Caco-2 (cell line): ENCODE data around the gene PRKACA. TPM values are rescaled to one million over a fixed set of nuclear protein-coding genes. Genes with fewer than 3 reads are reported as not detected.

ENCODE experiments used
- BruUV-seq: library from RNA; stranded (reverse); fragments of 400-500 nt; replicated peaks from 2 replicates; lab custom pipeline; 2021; lab: Mats Ljungman, UMichigan
- CTCF ChIA-PET: fragments of 300-600 bp; sonication (Branson Sonifier 250); formaldehyde crosslinking; loops from one replicate; lab custom pipeline; 2022; ENCODE audit warnings: antibody characterized with exemption; lab: Charles Lee
- POLR2A ChIA-PET: fragments of 300-600 bp; sonication (Branson Sonifier 250); formaldehyde crosslinking; loops from one replicate; lab custom pipeline; 2022; ENCODE audit warnings: antibody characterized with exemption; lab: Charles Lee
- DNase-seq, 2 experiments: peaks; one replicate each; pipeline versions ENCODE4 v3.0.0 to v3.0.0-alpha.2; 2020 to 2022
- H3K27me3 ChIP-seq: replicated peaks from 2 replicates; pipeline ENCODE4 v1.6.0; 2011; ENCODE audit warnings: low read length; ENCODE audit not compliant: control insufficient read depth, insufficient read depth
- H3K36me3 ChIP-seq: 2 replicates; pipeline ENCODE4 v1.5.1; 2011; ENCODE audit warnings: low read length; ENCODE audit not compliant: control insufficient read depth, insufficient read depth
- H3K4me1 ChIP-seq: fragments of 250-450 bp; sonication (Bioruptor Pico); 2 replicates; pipeline ENCODE4 v1.5.1; 2020; ENCODE audit warnings: mild to moderate bottlenecking
- H3K4me3 ChIP-seq: 2 replicates; pipeline ENCODE4 v1.5.1; 2011; ENCODE audit warnings: low read depth, mild to moderate bottlenecking, control low read depth, low read length
- H3K9me3 ChIP-seq: fragments of 250-450 bp; sonication (Bioruptor Pico); 2 replicates; pipeline ENCODE4 v1.5.1; 2020; ENCODE audit warnings: mild to moderate bottlenecking, moderate library complexity
- H3K27ac Mint-ChIP-seq: one replicate; pipeline ENCODE4 v1.8.0; 2022; ENCODE audit warnings: mixed read lengths; ENCODE audit not compliant: unreplicated experiment
- H3K27me3 Mint-ChIP-seq: one replicate; pipeline ENCODE4 v1.8.0; 2022; ENCODE audit warnings: mixed read lengths; ENCODE audit not compliant: insufficient read depth, unreplicated experiment
- H3K36me3 Mint-ChIP-seq: one replicate; pipeline ENCODE4 v1.8.0; 2022; ENCODE audit warnings: mild to moderate bottlenecking, mixed read lengths; ENCODE audit not compliant: insufficient read depth, unreplicated experiment
- H3K4me1 Mint-ChIP-seq: one replicate; pipeline ENCODE4 v1.8.0; 2022; ENCODE audit warnings: low read depth, mixed read lengths; ENCODE audit not compliant: unreplicated experiment
- H3K4me3 Mint-ChIP-seq: one replicate; pipeline ENCODE4 v1.8.0; 2022; ENCODE audit warnings: mild to moderate bottlenecking, moderate library complexity, mixed read lengths; ENCODE audit not compliant: unreplicated experiment
- H3K9me3 Mint-ChIP-seq: one replicate; pipeline ENCODE4 v1.8.0; 2022; ENCODE audit warnings: mixed read lengths; ENCODE audit not compliant: unreplicated experiment
- intact Hi-C: fragments of 100-400 bp; cut with micrococcal nuclease; formaldehyde crosslinking; loops from one replicate; pipeline ENCODE4 v1.10.0; 2022; ENCODE audit not compliant: unreplicated experiment
- total RNA-seq: library from RNA; stranded (reverse); gene quantifications from 2 replicates; pipeline ENCODE4 v1.2.3, GENCODE V29; 2022
- TF ChIP-seq, protein P1 (sequence below), 2 experiments: fragments of 200-600 bp in 1 of 2; IDR thresholded peaks; 1 replicate in 1 of 2; 2 replicates in 1 of 2; pipeline versions ENCODE4 v1.5.1 to v1.8.0; 2011 to 2022; ENCODE audit warnings: antibody characterized with exemption in 1 of 2, control low read depth in 1 of 2, inconsistent platforms in 1 of 2, low read depth in 1 of 2, low read length in 1 of 2, mild to moderate bottlenecking in 1 of 2, moderate library complexity in 1 of 2; ENCODE audit not compliant: insufficient read depth in 1 of 2, severe bottlenecking in 1 of 2, unreplicated experiment in 1 of 2

PRKACA gene
- total RNA-seq, 1 experiment from 2014 or later: 51.9 TPM

DNA sequence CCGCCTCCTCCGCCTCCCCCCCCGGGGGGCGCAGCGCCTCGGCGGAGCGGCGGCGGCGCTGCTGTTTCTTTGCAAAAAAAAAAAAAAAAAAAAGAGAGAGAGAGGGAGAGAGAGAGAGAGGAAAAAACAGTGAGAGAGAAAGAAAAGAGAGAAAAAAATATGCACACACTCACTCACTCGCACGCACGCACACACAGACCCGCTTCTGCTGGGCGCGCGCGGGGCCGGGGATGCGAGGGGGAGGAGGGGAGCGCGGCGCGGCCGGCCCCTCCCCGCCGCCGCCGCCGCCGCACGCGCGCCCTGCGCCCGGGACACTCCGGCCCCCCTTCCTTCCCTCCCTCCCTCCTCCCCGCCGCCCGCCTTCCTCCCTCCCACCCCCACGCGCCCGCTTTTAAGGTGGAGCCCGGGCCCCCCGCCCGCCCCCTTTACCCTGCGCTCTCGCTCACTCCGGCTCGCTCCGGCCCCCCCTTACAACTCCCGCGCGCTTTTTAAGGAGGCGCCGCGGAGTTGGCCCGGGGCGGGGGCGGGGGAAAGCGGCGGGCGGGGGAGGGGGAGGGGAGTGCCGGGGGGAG is 27.0 kb downstream of the PRKACA start, which contains the start of gene SAMD1:
SAMD1 (minus strand) TSS at position 243 of the 572 bp plus-strand sequence.
- Mint-ChIP-seq H3K4me1 (peaks cover 14% of the 10 kb centered on the region), H3K36me3 (peaks cover 38% of the 10 kb centered on the region), H3K27me3 (no peaks in the 10 kb centered on the region), H3K27ac (peak within 1 kb of the TSS; percentile 78), H3K4me3 (peak within 1 kb of the TSS; percentile 76), H3K9me3 (no peaks in the 10 kb centered on the region)
- no peaks in the 10 kb centered on the region for H3K36me3 ChIP-seq
- BruUV-seq: no TSS peak
- H3K27me3 ChIP-seq: no peaks in the 10 kb centered on the region
- H3K4me3 ChIP-seq: peak within 1 kb of the TSS; percentile 63
- ChIA-PET CTCF (interaction anchor here (0.8 kb wide), 1 partner anchor 46 kb away, joined by 7 read pairs; the partner anchor contains the start of gene ASF1B), POLR2A (no interaction called here)
- TF ChIP-seq, protein P1, sequence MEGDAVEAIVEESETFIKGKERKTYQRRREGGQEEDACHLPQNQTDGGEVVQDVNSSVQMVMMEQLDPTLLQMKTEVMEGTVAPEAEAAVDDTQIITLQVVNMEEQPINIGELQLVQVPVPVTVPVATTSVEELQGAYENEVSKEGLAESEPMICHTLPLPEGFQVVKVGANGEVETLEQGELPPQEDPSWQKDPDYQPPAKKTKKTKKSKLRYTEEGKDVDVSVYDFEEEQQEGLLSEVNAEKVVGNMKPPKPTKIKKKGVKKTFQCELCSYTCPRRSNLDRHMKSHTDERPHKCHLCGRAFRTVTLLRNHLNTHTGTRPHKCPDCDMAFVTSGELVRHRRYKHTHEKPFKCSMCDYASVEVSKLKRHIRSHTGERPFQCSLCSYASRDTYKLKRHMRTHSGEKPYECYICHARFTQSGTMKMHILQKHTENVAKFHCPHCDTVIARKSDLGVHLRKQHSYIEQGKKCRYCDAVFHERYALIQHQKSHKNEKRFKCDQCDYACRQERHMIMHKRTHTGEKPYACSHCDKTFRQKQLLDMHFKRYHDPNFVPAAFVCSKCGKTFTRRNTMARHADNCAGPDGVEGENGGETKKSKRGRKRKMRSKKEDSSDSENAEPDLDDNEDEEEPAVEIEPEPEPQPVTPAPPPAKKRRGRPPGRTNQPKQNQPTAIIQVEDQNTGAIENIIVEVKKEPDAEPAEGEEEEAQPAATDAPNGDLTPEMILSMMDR (IDR thresholded peaks at IDR 0.05; ENCODE audit: insufficient read depth in 1 of 2, low read depth in 1 of 2, low read length in 1 of 2, severe bottlenecking in 1 of 2, unreplicated experiment in 1 of 2): no peak
- peak; percentile 80 to 90 for DNase-seq
- no peaks in the 10 kb centered on the region for H3K4me1 ChIP-seq
- peaks cover 7% of the 10 kb centered on the region; the same call in 1 of the 2 replicates for H3K9me3 ChIP-seq
- intact Hi-C loops: no loop called here

DNA sequence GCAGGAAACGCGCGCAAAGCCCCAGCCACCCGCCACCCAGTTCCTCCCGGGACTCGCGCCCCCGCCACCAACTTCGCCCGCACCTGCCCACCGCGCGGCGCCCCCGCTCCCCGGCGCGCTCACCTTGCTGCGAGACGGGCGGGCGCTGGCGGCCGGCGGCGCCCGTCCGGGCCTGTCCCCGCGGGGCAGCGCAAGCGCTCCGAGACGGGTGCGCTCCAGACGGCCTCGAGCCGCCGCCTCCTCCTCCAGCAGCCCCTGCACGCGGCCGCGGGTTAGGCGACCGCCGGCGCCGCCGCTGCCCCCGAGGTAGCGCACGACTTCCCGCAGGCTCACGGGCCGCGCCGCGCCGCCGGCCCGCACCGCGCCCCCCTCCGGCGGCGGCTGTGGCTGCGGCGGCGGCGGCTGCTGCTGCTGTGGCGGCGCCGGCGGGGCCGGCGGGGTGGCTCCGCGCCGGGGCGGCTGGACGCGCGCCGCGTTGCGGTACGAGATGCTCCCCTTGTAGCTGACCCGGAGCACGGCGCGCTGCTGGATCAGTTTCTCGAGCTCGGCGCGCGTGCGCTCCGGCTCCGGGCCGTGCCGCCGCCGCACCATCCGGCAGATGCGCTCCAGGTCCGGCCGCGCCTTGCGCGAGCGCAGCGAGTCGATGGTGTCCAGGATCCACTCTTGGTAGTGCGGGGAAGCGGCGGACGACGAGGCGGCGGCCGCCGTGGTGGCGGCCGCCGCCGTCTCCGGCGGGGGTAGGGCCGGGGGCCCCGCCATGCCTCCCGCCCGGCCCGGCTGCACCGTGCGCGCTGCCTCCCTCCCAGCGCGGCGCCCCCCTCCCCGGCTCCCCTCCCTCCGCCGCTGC is 27.7 kb downstream of the PRKACA start:
- no TSS peak for BruUV-seq
- Histone ChIP-seq H3K4me1 (no peaks in the 10 kb centered on the region), H3K4me3 (peak overlapping the region; percentile 63), H3K9me3 (peaks cover 7% of the 10 kb centered on the region; the same call in 1 of the 2 replicates), H3K27me3 (no peaks in the 10 kb centered on the region), H3K36me3 (no peaks in the 10 kb centered on the region)
- TF ChIP-seq, protein P1 (IDR thresholded peaks at IDR 0.05; ENCODE audit: insufficient read depth in 1 of 2, low read depth in 1 of 2, low read length in 1 of 2, severe bottlenecking in 1 of 2, unreplicated experiment in 1 of 2): no peak
- peak overlapping the region; percentile 76 for H3K4me3 Mint-ChIP-seq
- CTCF ChIA-PET: interaction anchor here (0.8 kb wide), 1 partner anchor 47 kb away, joined by 7 read pairs; the partner anchor contains the start of gene ASF1B
- no peaks in the 10 kb centered on the region for H3K27me3 Mint-ChIP-seq
- H3K9me3 Mint-ChIP-seq: no peaks in the 10 kb centered on the region
- H3K4me1 Mint-ChIP-seq: peaks cover 14% of the 10 kb centered on the region
- intact Hi-C loops: no loop called here
- peaks cover 36% of the 10 kb centered on the region for H3K36me3 Mint-ChIP-seq
- peak overlapping the region; percentile 29 for H3K27ac Mint-ChIP-seq
- peak; percentile 62 to 69 for DNase-seq
- POLR2A ChIA-PET: interaction anchor here (0.6 to 0.7 kb wide), 2 partner anchors 239 to 600 kb away, joined by 4 to 6 read pairs; partner anchors contain the start of gene ZNF333

DNA sequence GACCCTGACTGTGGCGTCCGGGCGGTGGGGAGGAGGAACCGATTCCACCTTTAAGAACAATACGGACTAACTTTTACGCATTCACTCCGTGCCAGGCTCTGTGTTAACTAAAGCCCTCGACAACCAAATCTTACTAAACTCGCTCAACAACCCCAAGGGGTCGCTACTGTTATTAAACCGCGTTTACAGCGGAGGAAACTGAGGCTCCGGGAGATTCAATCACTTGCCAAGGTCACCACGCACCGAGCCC is 28.2 kb downstream of the PRKACA start:
- POLR2A ChIA-PET: no interaction called here
- CTCF ChIA-PET: no interaction called here
- no peaks in the 10 kb centered on the region for H3K4me1 ChIP-seq

More for the DNA sequence above, 28.2 kb downstream of the PRKACA start:
- H3K36me3 Mint-ChIP-seq: peaks cover 30% of the 10 kb centered on the region
- DNase-seq: no peak
- TF ChIP-seq, protein P1 (IDR thresholded peaks at IDR 0.05; ENCODE audit: insufficient read depth in 1 of 2, low read depth in 1 of 2, low read length in 1 of 2, severe bottlenecking in 1 of 2, unreplicated experiment in 1 of 2): peak in 1 of 2 experiments; percentile 14
- Histone ChIP-seq H3K27me3 (no peaks in the 10 kb centered on the region), H3K4me3 (peak overlapping the region; percentile 63), H3K9me3 (peaks cover 7% of the 10 kb centered on the region; the same call in 1 of the 2 replicates), H3K36me3 (no peaks in the 10 kb centered on the region)
- H3K27ac Mint-ChIP-seq: peak overlapping the region; percentile 29
- intact Hi-C loops: no loop called here
- BruUV-seq: no TSS peak
- no peaks in the 10 kb centered on the region for H3K27me3 Mint-ChIP-seq
- H3K4me1 Mint-ChIP-seq: peaks cover 14% of the 10 kb centered on the region
- H3K4me3 Mint-ChIP-seq: peak overlapping the region; percentile 76
- H3K9me3 Mint-ChIP-seq: no peaks in the 10 kb centered on the region
